ENCODE results near the gene PIK3CG.

PIK3CG gene

GRCh38 chr7:106896231-106896630 lies 31.1 kb downstream of the PIK3CG start:
- TF ChIP-seq CTCF (IDR thresholded peaks at IDR 0.05) = no peak

- TF ChIP-seq CTCF (IDR thresholded peaks at IDR 0.05) = no peak
Measured at GRCh38 chr7:106901828-106902441, 36.9 kb downstream of the PIK3CG start.

GRCh38 chr7:106905734-106906133 lies 40.7 kb downstream of the PIK3CG start:
- TF ChIP-seq CTCF (IDR thresholded peaks at IDR 0.05) = no peak

- no peak for TF ChIP-seq CTCF (IDR thresholded peaks at IDR 0.05)
Measured at GRCh38 chr7:106911959-106912358, 46.9 kb downstream of the PIK3CG start.

- no peak for TF ChIP-seq CTCF (IDR thresholded peaks at IDR 0.05)
Measured at GRCh38 chr7:106914018-106914607, 49.0 kb downstream of the PIK3CG start.

GRCh38 chr7:106915407-106915806 lies 50.3 kb downstream of the PIK3CG start:
- TF ChIP-seq CTCF (IDR thresholded peaks at IDR 0.05) = no peak

GRCh38 chr7:106915873-106916272 lies 50.8 kb downstream of the PIK3CG start:
- TF ChIP-seq CTCF (IDR thresholded peaks at IDR 0.05) = no peak

- TF ChIP-seq CTCF (IDR thresholded peaks at IDR 0.05) = no peak
Measured at GRCh38 chr7:106916679-106917078, 51.6 kb downstream of the PIK3CG start.
